GM21737 (cell line): ENCODE data around the gene APMAP.
"Not testable (repeated sequence)": the region's sequence is repeated elsewhere in the genome, so short reads cannot be mapped to it uniquely, and the experiment has no call there.

Experiments
- ATAC-seq: cut with Tn5 transposase; IDR thresholded peaks from one replicate; pipeline ENCODE4 v1.9.1; 2021; ENCODE audit warnings: mild to moderate bottlenecking, moderate library complexity; ENCODE audit not compliant: unreplicated experiment

APMAP gene

GRCh38 chr20:24935766-24936525, 56.6 kb downstream of the APMAP start:
- ATAC-seq, result no peak

DNA sequence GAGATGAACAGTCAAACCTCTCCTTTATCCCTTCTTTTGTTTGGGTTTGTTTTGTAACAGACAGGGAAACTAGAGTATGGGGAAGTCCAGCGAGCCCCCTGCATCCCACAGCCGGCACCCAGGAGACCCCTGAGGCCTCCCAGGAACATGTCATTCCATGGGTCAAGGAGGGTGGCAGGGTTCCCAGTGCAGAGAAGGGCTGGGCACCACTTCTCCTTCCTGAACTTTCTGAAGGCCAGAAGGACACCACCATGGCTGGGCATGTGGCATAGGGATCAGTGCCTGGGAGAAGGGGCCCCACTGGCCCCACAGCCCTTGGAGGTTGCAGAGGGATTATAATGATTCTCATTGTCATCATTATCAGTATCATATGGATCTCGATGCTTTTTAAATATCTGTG, 57.4 kb downstream of the APMAP start:
- no peak for ATAC-seq

- no peak for ATAC-seq
Observed at GRCh38 chr20:24934716-24935115, 57.8 kb downstream of the APMAP start.

DNA sequence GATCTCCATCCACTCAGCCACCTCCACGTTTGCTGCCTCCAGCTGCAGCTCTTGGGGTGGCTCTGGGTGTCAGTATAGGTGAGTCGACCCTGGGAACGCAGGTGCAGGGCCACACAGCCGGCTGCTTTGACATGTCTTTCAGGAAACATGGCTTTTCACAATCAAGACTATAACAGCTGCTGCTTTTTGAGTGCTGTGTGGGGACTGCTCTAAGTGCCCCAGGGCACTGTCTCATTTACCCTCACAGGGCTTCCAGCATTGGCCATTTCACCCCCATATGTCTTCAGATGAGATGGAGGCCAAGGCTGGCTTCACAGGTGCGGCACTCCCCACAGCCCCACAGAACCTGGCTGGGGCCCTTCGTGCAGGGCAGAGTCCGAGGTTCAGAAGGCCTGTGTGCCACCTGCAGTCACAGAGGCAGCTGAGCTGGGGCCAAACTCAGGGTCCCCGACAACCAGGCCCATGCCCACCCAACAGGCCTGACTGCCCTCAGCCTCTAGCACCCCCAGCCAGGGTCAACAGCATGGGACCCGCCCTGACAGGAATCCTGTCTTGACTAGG, 58.4 kb downstream of the APMAP start:
- no peak for ATAC-seq

DNA sequence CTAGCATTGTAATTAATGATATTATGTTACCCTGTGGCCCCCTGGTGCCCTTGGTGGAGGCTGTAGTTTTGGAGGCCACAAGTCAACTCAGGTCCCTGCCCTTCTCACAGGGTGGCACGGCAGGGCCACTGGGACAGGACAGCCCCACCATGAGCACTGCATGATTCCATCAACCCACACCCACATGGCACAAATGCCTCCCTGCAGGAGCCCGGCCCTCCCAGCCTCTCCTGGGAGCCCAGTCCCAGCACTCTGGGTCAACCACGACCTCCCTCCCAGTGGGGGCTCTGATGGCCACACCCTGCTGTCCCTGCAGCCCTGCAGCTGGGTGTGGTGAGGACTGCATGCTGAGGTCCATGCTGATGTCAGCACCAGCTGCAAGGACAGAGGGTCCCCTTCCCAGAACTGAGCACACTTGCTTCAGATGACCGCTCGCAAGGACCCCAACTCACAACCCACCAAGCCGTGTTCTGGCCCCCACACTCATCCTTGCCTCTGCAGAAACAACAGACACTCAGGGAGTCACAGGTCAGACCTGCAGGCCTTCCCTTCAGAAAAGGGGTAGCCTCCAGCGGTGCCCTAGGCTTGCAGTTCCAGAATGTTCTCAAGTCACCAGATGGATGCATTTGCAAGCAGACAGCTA, 59.2 kb downstream of the APMAP start:
- no peak for ATAC-seq

- not testable (repeated sequence) for ATAC-seq
Observed at GRCh38 chr20:24931893-24932292, 60.7 kb downstream of the APMAP start.

DNA sequence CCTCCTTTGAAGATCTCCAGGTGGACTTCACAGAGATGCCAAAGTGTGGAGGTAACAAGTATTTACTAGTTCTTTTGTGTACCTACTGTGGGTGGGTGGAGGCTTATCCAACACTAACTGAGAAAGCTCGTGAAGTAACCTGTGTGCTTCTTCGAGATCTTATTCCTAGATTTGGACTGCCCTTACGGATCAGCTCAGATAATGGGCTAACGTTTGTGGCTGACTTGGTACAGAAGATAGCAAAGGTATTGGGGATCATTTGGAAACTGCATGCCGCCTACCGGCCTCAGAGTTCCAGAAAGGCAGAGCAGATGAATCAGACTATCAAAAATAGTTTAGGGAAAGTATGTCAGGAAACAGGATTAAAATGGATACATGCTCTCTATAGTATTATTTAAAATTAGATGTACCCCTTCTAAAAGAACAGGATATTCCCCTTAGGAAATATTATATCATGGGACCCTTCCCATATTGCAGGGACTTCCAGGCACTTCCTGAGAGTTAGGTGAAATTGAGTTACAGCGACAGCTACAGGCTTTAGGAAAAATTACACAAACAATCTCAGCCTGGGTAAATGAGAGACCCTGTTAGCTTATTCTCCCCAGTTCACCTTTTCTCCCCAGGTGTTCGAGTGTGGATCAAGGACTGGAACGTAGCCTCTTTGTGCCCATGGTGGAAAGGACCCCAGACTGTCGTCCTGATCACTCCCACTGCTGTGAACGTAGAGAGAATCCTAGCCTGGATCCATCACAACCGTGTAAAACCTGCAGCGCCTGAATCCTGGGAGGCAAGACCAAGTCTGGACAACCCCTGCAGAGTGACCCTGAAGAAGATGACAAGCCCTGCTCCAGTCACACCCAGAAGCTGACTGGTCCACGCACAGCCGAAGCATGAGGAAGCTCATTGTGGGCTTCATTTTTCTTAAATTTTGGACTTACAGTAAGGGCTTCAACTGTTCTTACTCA, 61.5 kb downstream of the APMAP start:
- not testable (repeated sequence) for ATAC-seq

- not testable (repeated sequence) for ATAC-seq
Observed at GRCh38 chr20:24929867-24930723, 62.5 kb downstream of the APMAP start.

DNA sequence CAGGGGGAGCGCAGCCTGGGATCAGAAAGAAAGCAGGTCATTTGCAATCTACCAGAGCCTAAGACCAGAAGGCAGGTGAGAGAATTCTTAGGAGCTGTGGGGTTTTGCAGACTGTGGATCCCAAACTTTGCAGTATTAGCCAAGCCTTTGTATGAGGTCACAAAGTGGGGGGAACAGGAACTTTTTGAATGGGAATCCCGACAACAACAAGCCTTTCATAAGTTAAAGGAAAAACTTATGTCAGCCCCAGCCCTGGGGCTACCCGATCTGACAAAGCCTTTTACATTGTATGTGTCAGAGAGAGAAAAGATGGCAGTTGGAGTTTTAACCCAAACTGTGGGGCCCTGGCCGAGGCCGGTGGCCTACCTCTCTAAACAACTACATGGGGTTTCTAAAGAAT, 63.3 kb downstream of the APMAP start:
- ATAC-seq, result not testable (repeated sequence)

- not testable (repeated sequence) for ATAC-seq
Observed at GRCh38 chr20:24920706-24921105, 71.8 kb downstream of the APMAP start.

DNA sequence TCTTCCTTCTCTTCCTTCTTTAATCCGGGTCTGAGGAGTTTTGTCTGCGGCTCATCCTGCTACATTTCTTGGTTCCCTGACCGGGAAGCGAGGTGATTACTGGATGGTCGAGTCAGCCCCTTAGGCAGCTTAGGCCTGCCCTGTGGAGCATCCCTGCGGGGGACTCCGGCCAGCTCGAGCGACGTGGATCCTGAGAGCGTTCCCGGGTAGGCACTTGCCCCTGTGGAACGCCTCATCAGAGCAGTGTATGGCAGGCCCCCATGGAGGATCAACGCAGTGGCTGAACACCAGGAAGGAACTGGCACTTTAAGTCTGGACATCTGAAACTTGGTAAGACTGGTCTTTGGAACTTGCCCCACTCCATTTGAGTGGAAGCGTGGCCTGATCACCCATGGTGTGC, 72.9 kb downstream of the APMAP start:
- ATAC-seq, result not testable (repeated sequence)

GRCh38 chr20:24918579-24919566, 73.7 kb downstream of the APMAP start:
- no peak for ATAC-seq

GRCh38 chr20:24917797-24918578, 74.6 kb downstream of the APMAP start:
- ATAC-seq, result no peak

GRCh38 chr20:24917056-24917455, 75.5 kb downstream of the APMAP start:
- ATAC-seq, result no peak

GRCh38 chr20:24916412-24916811, 76.1 kb downstream of the APMAP start:
- no peak for ATAC-seq

GRCh38 chr20:24915892-24916291, 76.7 kb downstream of the APMAP start:
- ATAC-seq, result no peak

DNA sequence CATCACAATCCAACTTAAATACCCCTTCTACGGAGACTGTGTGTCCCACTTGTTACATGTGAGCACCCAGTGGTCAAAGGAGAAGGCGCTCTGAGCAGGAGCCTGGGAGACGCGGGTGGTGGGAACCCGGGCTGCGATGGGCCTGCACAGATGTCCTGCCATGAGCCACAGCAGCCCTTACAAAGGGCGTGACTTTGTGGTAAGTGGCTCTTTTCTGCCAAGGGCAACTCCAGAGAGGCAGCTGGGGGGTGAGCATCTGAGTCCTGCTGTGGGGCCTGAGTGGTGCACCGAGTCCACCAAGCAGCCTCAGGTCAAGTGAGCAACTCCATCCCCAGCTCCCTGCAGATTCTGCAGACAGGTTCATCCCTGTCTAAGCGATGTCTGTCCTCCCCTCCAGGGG, 77.1 kb downstream of the APMAP start:
- no peak for ATAC-seq
